NCI-H524 (cell line): ENCODE data around the gene PIEZO2.
A peak's percentile ranks its signal among the peaks of the same experiment; 100 is the strongest.
"Not testable (repeated sequence)": the region's sequence is repeated elsewhere in the genome, so short reads cannot be mapped to it uniquely, and the experiment has no call there.

Source experiments
- DNase-seq, 2 experiments: peaks; one replicate each; lab custom pipeline; 2025; lab: John Stamatoyannopoulos, UW

The PIEZO2 gene

GRCh38 chr18:10928011-10928771 lies 221.2 kb downstream of the PIEZO2 start:
- DNase-seq: no peak

DNA sequence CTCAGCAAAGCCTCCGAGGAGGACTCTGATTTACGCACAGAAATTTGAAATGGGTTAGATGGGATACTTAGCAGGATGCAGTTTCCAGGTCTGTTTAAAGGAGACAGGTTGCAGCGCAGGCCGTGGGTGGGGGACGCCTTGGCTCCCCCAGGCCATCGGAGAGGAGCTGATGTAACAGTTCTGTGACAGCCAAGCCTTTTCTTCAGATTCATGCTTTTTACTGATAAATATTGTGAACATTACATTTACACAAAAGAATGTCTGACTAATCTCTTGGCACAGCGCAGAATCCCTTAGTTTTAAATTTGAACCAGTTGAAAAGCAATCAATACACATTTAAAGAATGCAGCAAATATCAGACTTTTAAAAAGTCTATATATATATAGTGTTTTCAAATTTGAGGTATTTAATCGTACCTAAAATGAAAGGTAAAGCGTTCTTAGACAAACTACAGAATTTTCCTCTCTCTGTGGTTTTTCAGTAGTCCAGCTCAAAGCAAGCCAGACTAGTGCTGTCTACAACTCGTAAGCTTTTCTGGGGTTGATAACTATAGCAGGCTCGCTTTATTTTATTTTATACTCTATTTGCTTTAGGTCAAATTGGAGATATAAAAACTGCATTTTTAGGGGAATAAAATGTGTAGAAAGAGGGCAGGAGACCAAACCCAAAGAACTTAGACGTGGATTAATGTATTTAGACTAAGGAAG lies 221.9 kb downstream of the PIEZO2 start:
- no peak for DNase-seq

- DNase-seq: no peak
Measured at GRCh38 chr18:10926621-10927161, 222.7 kb downstream of the PIEZO2 start.

DNA sequence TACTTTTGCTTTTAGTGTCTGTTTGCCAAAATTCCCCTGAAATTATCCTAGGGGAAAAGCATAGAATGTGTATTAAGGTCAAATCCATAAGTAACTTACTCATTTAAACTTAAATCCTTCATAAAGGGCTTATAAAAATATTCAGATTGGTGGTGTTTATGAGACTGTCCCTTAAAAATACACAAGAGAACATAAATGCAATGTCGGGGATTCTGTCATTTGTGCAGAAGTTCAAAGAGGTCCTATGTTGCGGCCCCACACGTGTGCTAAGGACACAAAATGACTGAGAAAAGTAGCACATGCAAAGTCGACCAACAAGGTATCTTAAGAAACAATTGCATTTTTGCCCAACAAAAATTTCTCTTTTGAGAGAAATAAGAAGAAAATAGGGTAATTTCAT lies 225.1 kb downstream of the PIEZO2 start:
- no peak for DNase-seq

- DNase-seq: peak in 1 of 2 experiments; percentile 18
Measured at GRCh38 chr18:10923551-10924070, 225.8 kb downstream of the PIEZO2 start.

DNA sequence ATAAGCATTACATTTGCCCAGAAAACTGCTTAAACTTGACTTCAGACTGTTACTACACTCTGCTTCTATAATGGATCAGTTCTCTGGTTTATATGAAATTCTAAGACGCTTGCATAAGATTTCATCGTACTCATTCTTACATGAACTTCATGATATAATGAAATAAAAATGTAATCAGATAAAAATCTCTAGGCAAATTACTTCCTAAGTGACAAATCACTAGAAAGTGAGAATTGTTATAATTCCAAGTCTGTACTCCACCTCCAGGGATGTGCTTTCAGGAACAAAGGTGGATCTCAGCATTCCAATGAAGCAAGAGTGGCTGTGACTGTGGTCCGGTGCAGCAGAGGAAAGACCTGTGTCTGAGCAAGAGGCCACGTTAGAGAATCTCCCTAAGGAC lies 226.2 kb downstream of the PIEZO2 start:
- no peak for DNase-seq

- peak in 1 of 2 experiments; percentile 14 for DNase-seq
Measured at GRCh38 chr18:10922712-10923111, 226.7 kb downstream of the PIEZO2 start.

DNA sequence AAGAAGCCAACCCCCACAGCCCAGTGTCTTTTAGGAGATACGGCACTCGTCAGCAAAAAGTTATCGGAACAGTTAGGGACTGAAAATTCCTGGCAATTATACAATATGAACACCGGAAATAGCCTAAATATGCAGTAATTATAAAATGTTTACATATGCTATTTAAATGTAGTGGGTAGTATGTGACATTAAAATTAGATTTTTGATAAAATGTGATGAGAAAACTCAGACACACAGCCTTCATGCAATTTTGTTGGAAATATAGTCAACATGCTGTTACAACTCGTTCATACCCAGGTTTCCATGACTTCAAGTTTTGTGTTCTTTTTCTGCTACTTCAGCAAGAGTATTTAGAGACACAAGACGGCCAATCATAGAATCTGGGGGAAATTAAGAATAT lies 229.1 kb downstream of the PIEZO2 start:
- not testable (repeated sequence) for DNase-seq

GRCh38 chr18:10919851-10920250 lies 229.5 kb downstream of the PIEZO2 start:
- no peak for DNase-seq

GRCh38 chr18:10916865-10917264 lies 232.5 kb downstream of the PIEZO2 start:
- DNase-seq: no peak

DNA sequence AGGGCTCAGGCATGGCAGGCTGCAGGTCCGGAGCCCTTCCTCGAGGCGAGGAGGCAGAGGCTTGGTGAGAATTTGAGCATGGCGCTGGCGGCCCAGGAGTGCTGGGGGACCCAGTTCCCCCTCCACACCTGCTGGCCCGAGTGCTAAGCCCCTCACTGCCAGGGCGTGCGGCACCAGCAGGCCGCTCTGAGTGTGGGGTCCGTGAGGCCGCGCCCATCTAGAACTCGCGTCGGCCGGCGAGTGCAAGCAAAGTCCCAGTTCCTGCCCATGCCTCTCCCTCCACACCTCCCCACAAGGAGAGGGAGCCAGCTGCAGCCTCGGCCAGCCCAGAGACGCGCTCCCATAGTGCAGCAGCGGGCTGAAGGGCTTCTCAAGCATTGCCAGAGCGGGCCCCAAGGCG lies 233.0 kb downstream of the PIEZO2 start:
- no peak for DNase-seq

GRCh38 chr18:10915748-10916147 lies 233.6 kb downstream of the PIEZO2 start:
- not testable (repeated sequence) for DNase-seq

GRCh38 chr18:10914610-10915009 lies 234.8 kb downstream of the PIEZO2 start:
- not testable (repeated sequence) for DNase-seq

DNA sequence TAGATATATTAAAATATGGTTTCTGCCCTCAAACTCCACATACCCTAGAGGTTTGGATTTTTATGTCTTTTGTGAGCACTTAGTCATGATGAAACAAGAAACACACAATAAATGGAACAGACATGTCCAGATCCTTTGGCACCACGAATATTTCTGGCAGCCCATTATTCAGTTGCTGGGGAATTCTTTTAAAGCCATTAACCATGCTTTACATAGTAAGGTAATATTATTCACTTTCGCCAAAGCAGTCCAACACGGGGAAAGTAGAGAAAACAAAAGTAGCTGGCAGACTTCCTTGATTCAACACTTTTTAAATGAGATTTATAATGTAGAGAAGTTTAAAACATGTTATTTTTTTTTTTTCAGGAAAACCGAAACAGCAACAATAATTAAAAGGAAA lies 235.4 kb downstream of the PIEZO2 start:
- DNase-seq: no peak

- no peak for DNase-seq
Measured at GRCh38 chr18:10912790-10913545, 236.4 kb downstream of the PIEZO2 start.

- no peak for DNase-seq
Measured at GRCh38 chr18:10909724-10910123, 239.6 kb downstream of the PIEZO2 start.

- DNase-seq: no peak
Measured at GRCh38 chr18:10908760-10909159, 240.6 kb downstream of the PIEZO2 start.

DNA sequence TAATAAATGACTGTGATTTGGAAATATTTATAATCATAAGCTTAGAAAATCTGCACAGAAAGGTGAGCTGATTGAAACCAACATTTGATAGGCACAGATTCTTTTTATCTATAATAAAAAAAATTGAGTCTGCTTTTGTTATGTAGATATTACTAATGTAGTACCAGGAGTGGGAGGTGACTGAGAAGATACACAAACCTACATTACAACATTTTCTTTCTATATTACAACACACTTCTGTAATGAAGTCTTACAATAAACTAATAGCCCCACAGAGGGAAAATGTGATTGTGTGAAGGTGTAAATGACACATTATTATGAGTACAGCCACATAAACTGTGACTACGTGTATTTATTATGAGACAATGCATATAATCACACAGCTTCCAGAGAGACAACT lies 241.6 kb downstream of the PIEZO2 start:
- DNase-seq: no peak

DNA sequence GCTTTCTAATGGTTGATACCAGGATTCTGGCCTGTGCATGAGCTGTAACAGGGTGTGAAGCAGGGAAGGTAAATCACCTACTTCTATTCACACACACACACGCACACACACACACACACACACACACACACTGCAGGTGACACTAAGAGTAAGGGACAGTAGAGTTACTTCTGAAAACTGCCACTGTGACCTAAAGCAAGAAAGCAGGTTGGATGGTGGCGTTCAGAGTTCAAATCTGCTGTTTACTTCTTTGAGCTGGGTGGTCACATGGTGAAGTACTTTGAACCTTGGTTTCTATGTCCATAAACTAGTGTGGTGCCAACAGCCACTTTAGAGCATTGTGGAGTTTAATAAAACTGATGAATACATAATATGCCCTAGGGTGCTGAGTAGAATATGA lies 248.0 kb downstream of the PIEZO2 start:
- no peak for DNase-seq

GRCh38 chr18:10900435-10900834 lies 248.9 kb downstream of the PIEZO2 start:
- DNase-seq: no peak

DNA sequence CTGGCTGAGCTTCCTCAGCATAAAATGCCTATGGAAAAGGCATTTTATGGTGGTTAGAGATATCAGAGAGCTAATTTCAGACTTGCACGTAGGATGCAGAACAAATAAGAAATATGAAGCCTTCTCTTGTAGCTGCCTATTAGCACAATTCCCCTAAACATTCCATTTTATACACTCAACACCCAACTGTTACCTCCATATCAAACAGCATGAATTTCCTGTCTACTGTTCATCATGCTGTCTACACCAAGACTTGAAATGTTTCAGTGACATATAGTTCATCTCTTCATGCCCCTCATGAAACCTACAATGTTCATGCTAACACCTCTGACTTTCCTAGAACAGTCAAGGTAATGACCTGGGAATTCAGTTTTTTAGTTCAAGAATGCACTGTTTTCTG lies 249.9 kb downstream of the PIEZO2 start:
- DNase-seq: no peak

- no peak for DNase-seq
Measured at GRCh38 chr18:10898417-10898974, 250.9 kb downstream of the PIEZO2 start.
